Fibroblast of lung (primary cell): Measurements from ENCODE around the gene RASSF3.

Experiments
- CTCF ChIP-seq, 2 donors: IDR thresholded peaks in 1 of 2; conservative IDR thresholded peaks in 1 of 2; 1 replicate in 1 of 2; 2 replicates in 1 of 2; pipeline ENCODE4 v1.5.1; 2011 to 2012; ENCODE audit warnings: low read length in 2 of 2, control low read depth in 1 of 2, inconsistent platforms in 1 of 2, low read depth in 1 of 2, mild to moderate bottlenecking in 1 of 2
- EZH2 ChIP-seq: IDR thresholded peaks from 2 replicates; pipeline ENCODE4 v1.5.1; 2012; ENCODE audit warnings: low read length, control low read depth, mild to moderate bottlenecking; ENCODE audit errors: missing control alignments

GRCh38 chr12:64723630-64724029, 113.3 kb downstream of the RASSF3 start:
- no peak for TF ChIP-seq CTCF (conservative IDR thresholded peaks at IDR 0.05 in 1 of 2, IDR thresholded peaks at IDR 0.05 in 1 of 2; ENCODE audit: low read depth in 1 of 2, low read length in 2 of 2)
- TF ChIP-seq EZH2 = no peak
